DMS53 treated with DMSO at 0.1 percent for 48 hours (cell line): Measurements from ENCODE around the gene METTL4.
A peak's percentile ranks its signal among the peaks of the same experiment; 100 is the strongest.

Experiments
- DNase-seq: peaks from one replicate; lab custom pipeline; 2025; ENCODE audit not compliant: unreplicated experiment; lab: John Stamatoyannopoulos, UW

Gene METTL4

DNA sequence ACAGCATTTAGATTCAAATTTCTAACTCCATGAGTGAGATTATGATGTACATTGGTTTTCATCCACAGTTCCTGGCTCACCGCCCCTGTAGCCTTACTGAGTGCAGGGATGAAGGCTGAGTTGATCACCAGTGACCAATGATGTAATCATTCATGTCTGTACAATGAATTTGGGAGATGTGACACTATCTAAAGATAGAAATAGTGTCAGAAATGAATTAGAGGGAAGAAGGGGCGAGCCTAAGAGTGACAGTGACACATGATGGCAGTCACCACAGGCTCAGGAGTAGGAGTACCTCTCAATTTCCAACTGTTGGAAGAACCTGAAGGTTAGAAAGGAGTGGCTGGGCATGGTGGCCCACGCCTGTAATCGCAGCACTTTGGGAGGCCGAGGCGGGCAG lies 3.2 kb downstream of the METTL4 start:
- DNase-seq: no peak

DNA sequence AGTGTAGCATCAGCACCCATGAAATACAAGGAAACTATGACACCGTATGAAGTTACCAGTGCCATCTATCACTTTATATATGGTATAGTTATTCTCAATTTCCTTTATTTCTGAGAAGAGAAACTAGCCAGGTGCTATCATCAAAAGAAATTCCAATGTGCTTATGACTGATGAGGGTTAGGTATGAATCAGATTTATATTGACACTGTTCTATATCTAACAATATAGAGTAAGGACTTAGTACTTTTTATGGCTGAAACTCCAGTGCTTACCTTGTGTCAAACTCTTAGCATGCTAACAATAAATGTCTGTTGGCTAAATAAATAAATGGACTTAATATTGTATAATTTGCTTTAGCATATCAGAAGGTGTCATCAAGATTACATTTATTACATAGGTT lies 6.9 kb downstream of the METTL4 start:
- DNase-seq: no peak

DNA sequence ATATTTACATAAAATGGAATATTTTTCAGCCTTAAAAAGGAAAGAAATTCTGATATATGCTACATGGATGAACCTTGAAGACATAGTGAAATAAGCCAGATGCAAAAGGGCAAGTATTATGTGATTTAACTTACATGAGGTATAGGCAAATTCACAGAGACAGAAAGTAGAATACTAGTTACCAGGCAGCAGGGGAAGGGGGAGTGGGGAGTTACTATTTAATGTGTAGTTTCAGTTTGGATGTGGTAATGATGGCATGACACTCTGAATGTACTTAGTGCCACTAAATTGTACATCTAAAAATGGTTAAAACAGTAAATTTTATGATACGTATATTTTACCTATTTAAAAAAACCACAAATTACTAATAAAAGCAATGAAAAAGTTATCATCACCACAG lies 12.1 kb downstream of the METTL4 start:
- DNase-seq: no peak

DNA sequence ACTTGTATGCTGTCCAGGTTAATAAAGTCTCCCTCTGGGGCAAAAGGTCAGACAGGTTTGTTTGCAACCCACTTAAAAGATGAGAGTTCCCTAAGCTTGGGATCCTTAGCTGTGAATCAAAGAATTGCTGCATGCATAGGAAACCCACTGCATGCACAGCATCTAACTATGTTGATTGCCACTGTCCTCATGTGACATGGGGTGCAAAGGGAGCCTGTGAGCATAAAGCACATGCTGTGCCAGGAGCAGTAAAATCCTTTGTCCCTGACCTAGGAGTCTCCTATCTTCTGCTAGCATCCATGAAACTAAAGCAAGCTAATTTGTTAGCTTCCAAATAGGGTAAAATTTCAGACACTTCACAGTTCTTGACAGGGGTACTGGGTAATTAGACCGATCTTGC lies 13.8 kb downstream of the METTL4 start:
- no peak for DNase-seq

DNA sequence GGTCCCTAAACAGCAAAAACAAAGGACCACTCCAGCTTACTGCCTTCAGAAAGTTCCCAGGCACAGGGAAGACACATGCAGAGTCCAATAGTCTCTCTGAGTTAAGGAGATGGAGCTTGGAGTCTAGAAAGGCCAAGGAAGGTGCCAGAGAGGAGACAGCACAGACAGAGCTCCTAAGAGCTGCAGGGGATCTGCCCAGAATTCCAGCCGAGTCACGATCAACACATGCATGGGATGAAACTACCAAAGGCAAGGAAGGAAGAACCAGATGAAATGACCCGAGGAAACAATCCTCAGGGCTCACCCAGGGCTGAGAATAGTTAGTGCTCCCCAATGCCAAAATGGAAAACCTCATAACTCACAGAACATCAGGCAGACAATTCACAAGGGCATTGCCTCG lies 15.4 kb downstream of the METTL4 start:
- DNase-seq: no peak

DNA sequence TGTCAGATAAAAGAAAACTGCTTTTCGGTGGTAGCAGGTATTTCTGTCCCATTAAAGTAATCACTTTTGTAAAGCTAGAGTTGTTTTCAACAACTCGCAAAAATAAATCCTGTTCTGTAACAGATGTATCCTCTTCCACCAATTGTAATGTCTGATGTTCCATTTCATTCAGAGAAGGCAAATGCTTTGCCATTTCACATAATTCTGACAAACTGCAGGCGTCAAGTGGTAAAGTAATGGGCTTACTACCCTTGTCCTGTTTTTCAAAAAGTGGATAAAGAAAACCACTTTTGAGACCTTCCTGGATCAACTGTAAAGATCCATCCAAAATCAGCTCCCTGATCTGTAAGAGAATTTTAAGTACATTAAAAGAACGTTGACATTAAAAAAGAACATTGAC lies 16.6 kb downstream of the METTL4 start:
- DNase-seq: no peak

DNA sequence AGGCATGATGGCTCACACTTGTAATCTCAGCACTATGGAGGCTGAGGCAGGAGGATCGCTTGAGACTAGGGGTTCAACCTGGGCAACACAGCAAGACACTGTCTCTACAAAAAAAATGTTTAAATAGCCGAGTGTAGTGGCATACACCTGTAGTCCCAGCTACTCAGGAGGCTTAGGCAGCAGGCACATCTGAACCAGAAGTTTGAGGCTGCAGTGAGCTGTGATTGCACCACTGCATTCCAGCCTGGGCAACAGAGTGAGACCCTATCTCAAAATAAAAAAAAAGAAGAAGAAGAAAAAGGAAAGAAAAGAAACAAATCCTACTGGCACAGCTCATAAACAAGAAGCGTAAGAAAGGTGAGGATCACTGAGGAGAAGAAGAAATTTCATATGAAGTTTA lies 19.9 kb downstream of the METTL4 start:
- no peak for DNase-seq

DNA sequence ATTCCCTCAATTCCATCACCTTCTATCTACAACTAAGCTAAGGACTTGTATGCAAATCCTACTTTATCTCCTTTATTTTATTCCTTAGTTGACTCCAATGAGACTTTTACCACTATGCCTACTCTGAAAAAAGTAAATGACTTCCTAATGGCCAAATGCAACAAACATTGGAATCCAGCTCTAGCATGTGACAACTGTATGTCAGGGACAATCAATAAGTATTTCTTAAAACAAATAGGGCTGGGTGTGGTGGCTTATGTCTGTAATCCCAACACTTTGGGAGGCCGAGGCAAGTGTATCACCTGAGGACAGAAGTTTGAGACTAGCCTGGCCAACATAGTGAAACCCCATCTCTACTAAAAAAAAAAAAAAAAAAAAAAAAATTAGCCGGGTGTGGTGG lies 21.8 kb downstream of the METTL4 start:
- no peak for DNase-seq

DNA sequence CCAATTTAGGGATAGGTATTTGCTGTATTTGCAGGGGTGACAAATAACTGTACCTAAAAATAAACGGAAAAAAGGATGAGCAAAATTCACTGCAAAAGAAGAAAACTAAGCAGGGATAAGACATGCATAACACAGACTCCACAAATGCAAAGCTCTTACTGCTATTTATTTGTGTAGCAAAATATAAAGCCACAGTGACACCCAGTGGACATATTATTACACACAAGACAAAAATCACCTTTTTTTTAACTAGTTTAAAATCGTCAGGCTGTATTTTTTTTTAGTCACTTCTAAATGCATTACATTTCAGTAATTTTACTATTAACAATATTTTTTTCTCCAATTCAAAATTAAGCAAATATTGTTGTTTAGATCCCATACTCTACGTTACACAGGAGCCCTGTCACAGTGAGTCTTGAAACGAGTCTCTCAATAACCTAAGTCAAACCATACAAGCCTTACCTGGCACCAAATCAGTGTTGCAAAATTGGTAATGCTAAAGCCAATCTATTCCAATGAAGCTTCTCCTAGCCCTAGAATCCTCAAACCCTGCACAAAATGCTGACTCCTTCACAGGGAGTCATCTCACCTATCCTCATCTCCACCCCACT lies 23.7 kb downstream of the METTL4 start:
- DNase-seq: peak; percentile 69

DNA sequence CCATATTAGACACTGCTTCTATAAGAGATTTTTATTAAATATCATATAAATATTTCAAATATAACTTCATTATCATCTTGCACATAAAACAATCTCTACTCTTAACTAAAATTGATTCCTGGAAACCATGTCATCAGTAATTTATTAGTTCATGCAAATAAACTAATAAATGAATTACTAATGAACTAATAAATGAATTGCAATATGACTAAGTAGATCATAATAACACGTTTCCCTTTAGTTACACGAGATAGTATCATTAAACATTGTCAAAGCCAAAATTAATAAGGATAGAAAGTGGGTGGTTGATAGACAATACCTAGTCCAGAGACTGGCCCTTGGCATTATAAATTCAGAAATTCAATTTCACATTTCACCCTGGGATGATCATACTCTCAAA lies 26.1 kb downstream of the METTL4 start:
- DNase-seq: no peak

DNA sequence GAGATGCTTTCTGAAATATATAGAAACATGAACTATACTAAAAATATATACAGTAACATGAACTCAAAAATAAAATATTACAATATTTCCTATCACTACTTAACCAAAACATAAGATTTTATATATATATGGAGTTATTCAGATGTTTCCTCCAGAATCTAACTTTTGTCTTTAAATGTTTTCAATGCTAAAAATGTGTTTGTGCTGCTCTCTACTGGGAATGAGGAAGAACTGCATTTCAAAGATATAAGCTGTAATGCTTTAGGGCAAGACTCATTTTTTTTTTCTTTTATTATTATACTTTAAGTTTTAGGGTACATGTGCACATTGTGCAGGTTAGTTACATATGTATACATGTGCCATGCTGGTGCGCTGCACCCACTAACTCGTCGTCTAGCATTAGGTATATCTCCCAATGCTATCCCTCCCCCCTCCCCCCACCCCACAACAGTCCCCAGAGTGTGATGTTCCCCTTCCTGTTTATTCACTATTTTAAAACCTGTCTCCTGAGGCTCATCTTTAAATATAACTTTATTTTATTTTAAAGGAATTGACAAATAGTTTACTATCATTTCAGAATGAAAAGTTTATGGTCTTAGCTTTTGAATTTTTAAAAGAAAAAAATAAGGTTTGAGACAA lies 29.3 kb downstream of the METTL4 start:
- peak; percentile 81 for DNase-seq

DNA sequence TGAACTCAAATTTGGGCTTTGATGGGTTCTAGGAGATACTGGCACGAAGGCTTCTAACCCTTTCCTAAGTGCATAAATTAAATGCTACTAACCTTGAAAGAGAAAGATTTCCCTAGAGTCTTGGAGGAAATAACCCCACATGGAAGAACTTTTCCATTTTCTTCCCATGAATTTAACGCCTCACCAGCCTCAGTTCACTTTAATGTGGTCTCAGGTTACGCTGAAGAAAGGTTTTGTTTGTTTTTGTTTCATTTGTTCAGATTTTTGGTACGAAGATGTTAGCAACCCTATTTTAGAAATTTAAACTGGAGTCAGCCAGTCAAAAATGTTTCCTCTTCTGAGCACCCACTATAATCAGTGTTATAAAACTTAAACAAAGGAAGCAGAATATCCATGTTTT lies 30.7 kb downstream of the METTL4 start:
- no peak for DNase-seq

DNA sequence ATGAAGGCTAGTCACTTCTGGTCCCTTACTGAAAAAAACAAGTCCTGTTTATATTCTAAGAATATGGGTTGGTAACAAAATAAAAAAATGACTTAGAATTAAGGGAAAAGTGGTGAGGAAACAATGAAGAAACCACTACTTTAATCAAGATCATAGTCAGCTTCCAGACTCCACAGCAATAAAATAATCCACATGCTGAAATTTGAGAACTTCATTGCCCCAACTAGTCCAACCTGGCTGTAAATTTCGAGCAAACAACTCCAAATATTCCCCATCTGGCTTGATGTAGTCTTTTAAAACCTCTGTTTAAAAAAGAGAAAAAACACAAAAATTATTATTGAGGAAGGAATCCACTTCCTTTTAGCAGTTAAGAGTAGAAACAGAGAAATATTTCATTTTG lies 32.5 kb downstream of the METTL4 start:
- no peak for DNase-seq

DNA sequence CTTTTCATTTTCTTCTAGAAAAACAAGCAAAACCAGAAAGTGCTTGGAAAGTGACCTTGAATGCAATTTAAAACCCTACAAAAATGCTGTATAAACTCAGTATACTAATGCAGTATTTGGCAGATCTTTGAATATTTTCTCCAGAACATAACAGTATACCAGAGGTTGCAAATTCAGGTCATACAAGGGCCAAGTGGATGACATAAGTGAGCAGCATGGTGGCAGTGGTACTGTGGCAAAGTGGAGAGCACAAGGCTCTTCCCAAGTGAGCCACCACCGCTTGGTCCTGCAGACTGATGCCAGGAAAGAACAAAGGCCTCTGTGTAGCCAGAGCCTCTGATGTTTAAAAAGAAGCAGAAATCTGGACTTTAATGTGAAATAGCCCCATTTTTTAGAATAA lies 33.1 kb downstream of the METTL4 start:
- no peak for DNase-seq

DNA sequence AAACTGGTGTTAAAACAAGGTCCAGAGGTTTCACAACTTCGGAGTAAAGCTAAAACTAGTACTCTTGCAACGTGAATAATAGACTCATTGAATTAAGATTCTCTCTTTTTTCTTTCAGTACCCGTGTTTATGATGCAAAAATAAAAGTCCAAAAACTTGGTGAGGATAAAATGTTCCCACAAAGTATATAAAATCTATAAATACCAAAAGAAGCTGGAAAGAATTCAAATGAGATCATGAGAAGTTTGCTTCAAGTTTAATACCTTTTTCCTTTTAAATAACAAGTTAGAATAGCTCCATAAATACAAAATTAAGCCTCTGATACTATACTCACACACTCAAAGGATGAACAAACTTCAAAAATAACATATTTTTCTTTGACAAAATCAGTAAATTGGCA lies 34.0 kb downstream of the METTL4 start:
- no peak for DNase-seq

DNA sequence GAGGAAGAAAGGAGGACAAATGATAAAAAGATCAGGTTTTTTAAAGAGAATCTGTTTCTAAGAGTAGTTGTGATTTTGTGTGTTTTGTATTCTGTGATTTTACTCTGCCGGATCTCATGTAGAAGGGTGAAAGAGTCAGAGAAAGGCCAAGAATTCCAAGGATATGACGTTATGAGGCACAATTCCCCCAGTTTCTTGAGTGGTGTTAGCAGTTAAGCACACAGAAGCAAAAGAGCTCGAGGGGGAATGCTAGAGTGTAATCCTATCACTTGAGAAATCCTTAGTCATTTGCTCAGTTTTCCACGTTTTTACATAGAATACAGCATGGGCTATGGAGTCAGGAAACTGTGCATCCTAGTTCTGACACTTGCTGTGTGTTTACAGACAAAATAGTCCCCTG lies 34.8 kb downstream of the METTL4 start:
- DNase-seq: no peak

DNA sequence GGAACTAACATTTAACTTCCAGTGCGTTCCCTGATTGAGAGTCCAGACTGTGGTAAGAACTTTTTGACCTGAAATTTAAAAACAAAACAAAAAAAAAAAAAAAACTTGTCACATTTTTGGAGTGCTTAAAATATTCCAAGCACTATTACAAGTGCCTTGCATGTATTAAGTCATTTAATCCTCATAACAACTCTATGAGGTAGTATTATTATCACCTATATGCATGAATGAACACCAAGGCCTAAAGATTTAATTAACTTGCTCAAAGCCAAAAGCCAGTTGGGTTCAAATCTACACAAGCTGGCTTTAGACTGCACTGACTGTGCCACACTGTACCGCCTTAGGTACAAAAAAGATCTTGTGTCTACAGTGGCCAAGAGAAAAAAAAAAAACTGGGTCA lies 35.2 kb downstream of the METTL4 start:
- DNase-seq: no peak

DNA sequence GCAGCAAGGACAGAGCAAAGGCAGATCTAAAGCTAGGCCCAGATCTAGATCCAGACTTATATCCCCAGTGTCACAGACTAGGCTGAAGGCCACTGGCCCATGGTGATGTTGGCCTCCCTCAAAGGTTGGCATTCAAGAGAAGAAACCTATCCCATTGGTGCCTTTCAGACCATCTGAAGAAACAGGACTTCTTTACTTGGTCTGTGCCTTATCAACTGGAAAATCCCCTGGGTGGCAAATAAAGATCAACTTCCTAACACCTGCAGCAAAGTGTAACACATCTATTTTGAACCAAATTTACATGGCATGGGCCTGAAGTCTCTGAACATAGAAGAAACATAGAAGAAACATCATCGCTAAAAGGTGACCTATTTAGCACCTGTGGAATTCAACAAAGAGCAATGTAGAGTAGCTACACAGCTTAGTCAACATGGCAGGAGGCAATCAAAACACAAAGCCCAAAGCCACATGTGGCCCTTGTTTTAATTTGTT lies 35.8 kb downstream of the METTL4 start:
- DNase-seq: no peak

DNA sequence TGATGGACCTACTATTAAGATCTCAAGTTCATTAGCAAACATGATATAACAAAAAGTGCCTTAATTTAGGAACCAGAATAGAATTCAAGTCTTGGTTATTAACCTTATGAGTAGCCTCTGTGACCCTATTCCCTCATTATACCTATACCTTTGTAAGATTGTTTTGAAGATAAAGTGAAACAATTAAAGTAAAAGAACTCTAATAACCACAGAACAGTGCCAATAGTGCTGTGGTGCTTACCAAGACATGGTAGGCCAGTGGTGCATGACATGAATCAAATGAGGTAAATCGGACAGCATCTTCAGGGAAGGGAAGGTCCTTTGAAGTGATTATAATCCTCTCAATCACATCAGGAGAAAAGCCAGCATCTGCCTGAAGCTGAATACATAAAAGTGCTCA lies 36.4 kb downstream of the METTL4 start:
- DNase-seq: no peak

DNA sequence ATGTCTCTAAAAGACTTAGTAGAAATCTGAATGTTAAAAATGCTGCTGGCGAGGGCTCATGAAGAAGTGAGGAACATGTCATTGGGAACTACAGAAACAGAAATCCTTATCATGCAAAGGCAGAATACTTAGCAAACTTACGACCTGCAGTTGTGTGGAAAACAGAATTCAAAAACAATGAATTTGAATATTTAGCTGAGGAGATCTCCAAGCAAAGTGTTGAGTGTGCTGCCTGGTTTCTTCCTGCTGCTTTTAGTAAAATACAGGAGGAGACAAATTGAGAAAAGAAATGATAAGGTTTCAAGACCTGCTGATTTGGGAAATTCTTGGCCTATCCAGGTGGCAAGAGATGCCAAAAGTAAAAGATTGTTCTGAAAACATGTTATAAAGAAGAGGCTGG lies 38.5 kb downstream of the METTL4 start:
- no peak for DNase-seq

DNA sequence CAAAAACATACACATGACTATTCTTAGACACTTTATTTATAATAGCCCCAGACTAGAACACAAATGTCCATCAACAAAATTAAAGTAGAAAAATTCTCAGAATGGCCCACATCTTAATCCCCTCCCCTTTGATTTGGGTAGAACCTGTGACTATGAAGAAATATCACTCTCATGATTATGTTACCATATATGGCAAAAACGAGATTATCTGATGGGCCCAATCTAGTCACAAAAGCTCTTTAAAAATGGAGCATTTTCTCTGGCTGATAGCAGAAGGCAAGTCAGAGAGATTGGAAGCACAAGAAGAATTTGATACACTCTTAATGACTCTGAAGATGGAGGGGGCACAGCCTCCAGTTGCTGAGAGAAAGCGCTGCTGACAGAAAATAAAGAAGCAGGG lies 39.6 kb downstream of the METTL4 start:
- no peak for DNase-seq

DNA sequence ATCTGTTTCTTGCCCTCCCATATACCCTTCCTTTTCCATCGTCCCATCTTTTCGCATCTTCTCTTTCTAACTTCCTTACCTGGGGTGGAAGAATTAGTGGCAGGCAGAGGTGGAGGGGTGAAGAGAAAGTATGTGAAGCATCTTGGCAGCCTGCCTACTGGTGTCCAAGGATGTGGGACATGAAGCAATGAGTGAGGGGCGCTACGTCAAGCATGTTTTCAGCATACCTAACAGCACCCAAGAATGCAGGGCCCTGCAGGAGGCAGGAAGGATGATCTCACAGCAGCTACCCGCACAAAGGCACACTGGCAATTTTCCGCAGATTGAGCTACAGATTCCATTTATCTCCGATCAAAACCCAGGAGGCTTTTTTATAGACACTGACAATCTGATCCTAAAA lies 42.2 kb downstream of the METTL4 start:
- no peak for DNase-seq

DNA sequence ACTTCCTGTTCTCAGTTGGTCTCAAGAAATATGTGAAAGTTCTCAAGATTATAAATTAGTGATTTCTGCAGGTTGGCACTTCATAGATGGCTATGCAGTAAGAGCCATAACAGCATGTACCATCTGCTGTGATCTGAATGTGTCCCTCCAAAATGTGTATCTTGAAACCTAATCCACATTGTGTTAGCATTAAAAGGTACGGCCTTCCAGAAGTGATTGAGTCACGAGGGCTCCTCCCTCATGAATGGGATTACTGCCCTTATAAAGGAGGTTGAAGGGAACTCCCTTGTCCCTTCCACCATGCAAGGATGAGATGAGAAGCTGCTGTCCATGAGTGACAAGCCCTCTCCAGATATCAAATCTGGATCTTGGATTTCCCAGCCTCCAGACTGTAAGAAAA lies 45.0 kb downstream of the METTL4 start:
- DNase-seq: peak; percentile 95
